ENCODE measurements around the gene PTCD1.
"Not testable (repeated sequence)": the region's sequence is repeated elsewhere in the genome, so short reads cannot be mapped to it uniquely, and the experiment has no call there.

Gene PTCD1

DNA sequence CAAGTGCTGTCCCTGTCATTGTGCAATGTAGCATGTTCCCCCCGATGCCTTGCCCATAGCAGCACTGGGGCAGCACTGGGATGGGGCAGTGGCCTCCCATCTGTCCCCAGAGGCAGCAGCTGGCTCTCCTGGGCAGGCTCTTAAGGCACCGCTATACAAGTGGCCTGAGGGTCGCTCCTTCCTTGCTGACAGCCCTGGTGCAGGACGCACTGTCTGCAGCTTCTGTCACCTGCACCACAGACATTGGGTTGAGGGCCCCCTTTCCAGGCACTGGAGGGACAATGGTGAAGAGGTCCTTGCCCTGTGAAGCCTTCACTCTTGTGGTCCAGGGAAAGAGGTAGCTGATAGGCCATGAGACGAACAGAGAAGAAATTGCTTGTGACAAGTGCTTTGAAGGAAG, 10.7 kb upstream of the PTCD1 start:
- no peak for DNase-seq

DNA sequence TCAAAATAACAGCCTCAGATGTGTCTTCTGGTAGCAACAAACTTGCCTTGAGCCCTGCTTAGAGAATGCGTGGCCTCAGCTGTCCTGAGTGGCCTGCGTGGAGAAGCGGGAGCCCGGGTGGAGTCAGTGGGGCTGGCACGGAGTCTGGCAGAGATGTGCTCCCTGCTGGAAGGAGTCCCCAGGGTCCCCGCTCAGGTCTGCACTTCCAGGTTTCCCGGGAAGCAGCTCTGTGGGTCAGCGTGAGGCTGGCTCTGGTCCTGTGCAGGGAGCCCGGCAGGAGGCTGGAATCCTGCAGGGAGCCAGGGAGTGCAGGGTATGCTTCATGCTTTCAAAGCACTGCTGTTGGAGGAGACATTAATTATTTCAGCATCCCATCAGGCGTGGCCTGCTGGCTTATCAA, 10.3 kb upstream of the PTCD1 start:
- DNase-seq, result no peak

DNA sequence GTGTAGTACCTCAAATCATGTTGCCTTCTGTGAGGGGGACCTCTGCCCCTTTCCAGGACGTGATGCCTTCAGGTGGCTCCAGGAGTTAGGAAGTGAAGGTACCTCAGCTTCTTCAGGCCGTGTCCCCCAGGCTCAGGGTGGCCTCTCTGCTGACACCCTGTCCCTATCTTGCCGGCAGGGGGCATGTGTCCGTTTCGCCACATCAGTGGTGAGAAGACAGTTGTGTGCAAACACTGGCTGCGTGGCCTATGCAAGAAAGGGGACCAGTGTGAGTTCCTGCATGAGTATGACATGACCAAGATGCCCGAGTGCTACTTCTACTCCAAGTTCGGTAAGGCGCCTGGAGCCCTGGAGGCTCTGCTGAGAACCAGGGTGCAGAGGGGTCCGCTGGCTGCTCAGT, 9.3 kb upstream of the PTCD1 start:
- no peak for DNase-seq

DNA sequence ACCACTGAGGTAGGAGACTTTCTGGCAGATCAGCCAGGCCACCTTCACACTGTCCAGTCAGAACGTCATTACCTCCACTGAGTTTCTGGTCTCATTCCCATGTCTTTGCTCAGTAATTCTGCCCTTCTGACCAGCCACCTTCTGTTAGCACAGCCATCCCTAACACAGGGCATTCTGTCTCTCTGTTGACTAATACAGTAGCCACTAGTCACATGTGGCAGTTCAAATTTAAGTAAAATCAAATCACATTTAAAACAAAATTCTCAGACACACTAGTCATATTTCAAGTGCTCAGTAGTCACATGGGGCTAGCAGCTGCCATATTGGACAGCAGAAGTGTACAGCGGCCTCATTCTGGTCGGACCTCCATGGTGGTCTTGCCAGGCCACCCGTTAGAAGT, 7.5 kb upstream of the PTCD1 start:
- DNase-seq, result no peak

DNA sequence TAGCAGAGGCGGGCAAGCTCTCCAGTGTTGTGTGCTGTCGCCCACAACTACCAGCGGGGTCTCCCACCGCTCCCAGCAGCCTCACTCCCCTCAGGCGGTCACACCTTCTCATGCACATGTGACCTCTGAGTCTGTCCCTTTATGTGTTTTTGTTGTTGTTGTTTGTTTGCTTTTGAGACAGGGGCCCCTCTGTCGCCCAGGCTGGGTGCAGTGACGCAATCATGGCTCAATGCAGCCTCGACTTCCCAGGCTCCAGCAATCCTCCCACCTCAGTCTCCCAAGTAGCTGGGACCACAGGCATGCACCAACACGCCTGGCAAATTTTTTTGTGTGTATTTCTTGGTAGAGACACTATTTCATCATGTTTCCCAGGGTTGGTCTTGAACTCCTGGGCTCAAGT, 1.6 kb upstream of the PTCD1 start:
- DNase-seq, result no peak

DNA sequence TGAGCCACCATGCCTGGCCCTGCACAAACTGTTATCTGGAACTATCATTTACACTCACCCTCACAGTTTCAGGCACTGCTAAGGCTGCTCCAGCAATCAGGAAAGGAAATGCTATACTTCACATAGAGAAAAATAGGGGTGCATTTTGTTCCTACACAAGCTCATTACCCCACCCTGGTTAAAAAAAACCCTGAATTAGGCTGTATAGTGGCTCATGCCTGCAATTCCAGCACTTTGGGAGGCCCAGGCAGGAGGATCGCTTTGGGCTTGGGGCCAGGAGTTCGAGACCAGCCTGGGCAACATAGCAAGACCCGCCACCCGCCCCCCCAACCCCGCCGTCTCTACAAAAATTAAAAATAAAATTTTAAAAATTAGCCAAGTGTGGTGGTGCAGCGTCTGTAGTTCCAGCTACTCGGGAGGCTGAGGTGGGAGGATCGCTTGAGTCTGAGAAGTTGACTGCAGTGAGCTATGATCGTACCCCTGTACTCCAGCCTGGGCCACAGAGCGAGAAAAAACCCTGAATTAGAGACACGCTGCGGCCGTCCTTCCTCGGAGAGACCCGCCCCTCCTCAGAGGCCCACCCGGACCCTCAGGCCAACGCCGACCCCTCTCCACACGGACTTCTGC, 539 bp downstream of the PTCD1 start:
- DNase-seq, result no peak

DNA sequence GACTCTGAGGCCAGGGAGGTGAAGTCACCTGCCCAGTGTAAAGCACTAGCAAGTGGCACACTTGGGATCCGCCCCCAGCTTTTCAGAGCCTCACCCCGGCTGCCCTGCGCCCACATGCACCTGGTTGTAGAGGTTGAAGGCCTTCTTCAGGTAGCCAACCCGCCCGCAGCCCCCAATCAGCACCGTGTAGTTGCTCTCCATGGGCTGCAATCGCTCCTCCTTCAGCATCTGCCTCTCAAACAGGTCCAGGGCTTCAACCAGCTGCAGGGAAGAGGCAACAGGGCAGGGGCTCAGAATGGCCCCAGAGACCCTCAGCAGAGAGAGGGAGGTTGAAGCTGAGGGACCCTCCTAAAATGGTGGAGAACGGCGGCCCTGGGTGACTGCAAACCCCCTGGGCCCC, 5.4 kb downstream of the PTCD1 start:
- DNase-seq, result no peak

DNA sequence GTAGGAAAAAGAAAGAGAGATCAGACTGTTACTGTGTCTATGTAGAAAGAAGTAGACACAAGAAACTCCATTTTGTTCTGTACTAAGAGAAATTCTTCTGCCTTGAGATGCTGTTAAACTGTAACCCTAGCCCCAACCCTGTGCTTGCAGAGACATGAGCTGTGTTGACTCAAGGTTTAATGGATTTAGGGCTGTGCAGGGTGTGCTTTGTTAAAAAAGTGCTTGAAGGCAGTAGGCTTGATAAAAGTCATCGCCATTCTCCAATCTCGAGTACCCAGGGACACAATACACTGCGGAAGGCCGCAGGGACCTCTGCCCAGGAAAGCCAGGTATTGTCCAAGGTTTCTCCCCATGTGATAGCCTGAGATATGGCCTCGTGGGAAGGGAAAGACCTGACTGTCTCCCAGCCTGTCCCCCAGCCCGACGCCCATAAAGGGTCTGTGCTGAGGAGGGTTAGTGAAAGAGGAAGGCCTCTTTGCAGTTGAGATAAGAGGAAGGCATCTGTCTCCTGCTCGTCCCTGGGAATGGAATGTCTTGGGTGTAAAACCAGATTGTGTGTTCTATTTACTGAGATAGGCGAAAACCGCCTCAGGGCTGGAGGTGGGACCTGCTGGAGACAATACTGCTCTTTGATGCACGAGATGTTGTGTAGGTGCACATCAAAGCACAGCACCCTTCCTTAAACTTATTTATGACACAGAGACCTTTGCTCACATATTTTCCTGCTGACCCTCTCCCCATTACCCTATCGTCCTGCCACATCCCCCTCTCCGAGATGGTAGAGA, 6.7 kb downstream of the PTCD1 start:
- DNase-seq, result not testable (repeated sequence)

DNA sequence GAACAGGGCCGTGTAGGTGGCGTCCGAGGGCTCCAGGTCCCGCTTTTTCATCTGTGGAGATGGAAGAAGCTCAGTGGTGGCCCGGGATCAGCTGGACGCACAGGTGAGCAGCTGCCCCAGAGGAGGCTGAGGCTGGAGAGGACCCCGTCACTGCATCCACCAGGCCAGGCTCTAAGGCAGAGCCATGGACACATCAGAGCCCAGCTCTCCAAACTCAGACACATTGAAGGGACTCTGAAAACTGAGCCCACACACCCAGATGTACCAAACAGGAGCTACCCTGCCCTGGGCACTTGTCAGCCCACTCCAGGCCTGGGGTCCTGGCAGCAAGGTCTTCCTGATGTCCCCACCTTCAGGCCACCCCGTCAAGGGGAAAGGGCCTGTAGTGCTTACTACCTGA, 8.8 kb downstream of the PTCD1 start:
- DNase-seq, result no peak

DNA sequence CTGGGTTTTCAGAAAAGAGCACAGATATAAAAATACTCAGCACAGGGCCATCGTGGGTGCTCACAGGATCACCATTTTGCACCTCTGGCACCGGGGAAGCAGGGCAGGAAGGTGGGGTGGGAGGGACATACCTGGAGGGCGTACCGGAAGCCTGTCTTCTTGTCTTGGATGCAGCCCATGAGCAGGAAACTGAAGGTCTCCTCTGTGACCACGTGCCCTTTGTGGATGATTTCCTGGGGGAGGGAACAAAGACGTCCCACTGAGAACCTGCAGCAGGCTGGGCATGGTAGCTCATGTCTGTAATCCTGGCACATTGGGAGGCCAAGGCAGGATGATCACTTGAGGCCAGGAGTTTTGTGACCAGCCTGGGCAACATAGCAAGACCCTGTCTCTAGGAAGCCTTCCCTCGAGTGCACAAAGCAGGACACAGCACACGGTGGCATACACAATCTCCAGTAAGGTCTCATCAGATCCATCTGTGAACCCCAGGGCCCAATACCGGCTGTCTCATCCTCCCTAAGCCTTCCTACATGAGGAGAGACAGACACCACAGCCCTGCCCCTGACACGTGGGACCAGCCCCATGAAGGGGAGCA, 9.5 kb downstream of the PTCD1 start:
- no peak for DNase-seq

DNA sequence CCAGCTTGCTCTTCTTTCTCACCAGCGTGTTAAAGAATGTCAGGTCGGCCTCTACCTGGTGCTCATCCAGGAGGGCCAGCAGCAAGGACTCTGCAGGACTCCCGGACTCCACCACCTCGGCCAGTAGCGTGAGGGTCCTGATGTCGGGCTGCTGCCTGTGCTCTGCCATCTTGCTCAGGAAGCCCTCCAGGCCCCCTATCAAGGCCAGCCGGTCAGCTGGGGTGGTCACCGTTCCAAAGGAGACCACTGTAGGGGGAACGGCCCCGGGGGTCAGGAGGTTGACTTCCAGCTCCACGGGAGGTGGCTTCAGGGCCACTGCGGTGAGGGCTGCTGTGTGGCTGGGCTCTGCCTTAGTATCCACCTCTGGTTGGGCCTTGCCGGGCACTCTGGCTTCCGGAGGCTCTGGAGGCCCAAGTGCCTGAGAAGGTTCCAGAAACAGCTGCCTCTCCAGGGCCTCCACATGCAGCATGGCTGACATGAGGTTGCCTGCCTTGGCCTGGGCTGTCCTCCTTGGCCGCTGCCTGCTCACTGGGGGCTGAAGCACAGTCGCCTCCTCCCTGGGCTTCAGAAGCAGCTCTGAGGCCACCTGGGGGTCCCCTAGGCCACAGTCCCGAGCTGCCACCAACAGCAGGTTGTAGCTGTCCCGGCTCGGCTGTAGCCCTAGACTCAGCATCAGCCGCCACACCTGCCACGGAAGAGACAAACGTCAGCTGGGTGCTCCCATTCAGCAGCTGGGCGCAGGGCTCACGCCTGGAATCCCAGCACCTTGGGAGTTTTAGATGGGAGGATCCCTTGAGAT, 13.5 kb downstream of the PTCD1 start:
- no peak for DNase-seq

DNA sequence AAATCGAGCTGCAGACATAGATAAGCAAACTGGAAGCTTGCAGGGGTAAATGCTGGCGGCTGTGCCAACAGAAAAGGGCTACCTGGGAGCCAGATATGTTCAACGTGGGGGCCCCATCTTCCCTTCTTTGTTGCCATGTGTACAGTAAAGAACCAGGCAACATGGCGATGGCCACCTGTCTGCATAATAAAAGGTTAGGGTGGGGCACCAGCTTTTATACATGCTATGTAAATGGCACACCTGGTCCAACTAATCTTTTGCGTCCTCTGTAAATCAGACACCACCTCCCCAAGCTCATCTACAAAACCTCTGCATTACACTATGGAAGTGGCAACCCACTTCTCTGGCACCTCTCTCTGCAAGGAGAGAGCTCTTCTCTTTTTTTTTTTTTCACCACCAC, 16.0 kb downstream of the PTCD1 start:
- no peak for DNase-seq

DNA sequence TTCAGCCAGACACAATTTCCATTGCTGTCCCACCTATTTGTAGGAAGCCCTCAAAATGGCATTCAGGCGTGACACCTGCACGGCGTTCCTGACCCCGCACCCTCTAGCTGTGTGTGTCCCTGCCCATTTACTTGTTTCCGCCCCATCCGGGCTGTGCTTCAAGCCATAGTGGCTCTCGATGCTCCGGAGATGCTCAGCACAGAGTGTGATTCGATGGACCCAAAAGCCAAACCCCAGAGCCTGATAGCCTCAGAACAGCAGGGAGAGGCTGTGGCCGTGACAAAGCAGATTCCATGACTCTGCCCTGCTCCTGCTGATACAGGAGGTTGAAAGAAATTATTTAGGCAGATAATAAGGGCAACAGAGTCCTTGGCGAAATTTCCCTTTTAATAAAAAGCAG, 16.4 kb downstream of the PTCD1 start:
- no peak for DNase-seq

DNA sequence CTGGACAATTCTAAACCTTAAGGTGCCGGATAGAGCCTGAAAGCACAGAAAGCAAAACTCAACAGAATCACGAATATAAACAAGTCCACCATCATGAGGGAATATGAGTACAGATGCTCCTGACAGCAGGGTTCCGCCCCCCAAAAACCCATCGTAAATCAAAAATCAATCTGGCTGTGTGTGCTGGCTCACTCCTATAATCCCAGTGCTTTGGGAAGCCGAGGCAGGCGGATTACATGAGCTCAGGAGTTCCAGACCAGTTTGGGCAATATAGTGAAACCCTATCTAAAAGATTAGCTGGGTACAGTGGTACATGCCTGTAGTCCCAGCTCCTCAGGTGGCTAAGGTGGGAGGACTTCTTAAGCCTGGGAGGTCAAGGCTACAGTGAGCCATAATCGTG, 17.6 kb downstream of the PTCD1 start:
- DNase-seq, result no peak

DNA sequence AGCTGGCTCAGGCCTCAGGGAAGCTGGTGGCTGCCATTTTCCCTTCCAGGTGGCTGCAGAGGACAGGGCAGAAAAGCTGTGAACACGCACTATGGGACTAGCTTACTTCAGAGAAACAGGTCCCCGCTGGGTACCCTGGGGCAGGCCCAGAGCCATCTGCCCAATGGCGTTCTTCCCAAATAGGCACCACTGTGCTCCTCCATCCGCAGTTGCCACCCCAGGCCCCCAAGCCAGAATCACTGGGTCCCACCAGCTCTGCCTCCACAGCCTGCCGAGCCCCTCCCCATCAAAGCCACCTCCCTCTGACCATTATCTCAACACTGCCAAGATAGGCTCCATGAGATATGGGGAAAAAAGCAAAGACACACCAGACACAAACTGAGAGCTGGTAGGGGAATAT, 18.4 kb downstream of the PTCD1 start:
- no peak for DNase-seq

DNA sequence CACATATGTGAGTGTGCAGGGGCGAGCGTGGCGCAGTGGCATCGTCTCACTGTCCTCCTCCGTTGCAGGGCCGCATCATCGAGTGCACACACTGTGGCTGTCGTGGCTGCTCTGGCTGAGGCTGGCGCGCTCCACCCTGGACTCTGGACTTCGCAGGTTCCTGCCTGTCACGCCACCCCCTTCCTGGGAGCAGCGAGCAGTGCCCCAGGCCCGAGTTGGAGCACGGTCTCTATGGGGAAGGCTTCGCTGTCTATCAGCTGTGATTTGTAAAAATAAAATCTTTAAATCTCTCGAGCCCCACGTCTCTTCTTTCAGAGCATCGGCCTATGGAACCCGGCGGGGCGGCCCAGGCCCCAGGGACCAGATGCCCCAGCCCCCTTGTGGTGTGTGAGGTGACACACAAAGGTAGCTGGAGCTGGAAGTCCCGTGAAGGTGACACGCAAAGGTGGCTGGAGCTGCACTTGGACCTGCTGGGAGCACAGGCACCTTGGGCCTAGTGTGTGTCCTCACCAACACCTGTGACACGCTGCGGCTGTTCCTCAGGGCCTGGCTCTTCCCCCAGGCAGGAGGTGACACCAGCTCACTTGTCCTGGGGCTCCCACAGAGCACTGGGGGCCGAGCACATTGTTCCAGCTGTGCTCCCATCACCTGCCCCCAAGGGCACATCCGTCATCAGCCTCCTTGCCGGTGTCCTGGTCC, 19.1 kb downstream of the PTCD1 start:
- no peak for DNase-seq

DNA sequence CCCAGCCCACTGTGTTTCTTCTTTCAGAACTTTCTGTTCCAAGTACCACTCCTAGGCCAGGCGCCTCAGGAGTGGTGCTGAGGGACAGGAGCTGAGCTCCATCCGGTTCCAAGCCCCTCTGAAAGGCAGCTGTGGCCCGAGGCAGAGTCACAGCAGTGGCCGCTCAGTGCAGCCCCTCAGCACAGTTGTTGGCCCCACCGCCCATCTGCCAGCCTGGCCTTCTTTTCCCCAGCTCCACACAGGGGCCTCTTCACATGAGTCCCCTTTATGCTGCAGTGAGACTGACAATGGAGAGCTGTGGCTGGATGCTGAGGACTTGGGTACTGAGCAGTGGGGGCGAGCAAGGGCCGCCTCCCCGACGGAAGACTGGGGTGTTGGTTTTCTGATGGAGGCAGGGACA, 20.3 kb downstream of the PTCD1 start:
- no peak for DNase-seq

DNA sequence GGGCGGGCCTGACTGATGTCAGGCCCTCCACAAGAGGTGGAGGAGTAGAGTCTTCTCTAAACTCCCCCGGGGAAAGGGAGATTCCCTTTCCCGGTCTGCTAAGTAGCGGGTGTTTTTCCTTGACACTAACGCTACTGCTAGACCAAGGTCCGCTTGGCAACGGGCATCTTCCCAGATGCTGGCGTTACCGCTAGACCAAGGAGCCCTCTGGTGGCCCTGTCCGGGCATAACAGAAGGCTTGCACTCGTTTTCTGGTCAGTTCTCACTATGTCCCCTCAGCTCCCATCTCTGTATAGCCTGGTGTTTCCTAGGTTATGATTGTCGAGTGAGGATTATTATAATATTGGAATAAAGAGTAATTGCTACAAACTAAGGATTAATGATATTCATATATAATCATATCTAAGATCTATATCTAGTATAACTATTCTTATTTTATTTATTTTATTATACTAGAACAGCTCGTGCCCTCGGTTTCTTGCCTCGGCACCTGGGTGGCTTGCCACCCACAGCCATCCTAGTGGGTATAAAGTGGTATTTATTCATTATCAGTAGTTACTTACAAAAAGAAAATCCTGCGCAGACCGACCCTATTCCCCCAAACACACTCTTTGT, 23.0 kb downstream of the PTCD1 start:
- DNase-seq, result peak; percentile 21

DNA sequence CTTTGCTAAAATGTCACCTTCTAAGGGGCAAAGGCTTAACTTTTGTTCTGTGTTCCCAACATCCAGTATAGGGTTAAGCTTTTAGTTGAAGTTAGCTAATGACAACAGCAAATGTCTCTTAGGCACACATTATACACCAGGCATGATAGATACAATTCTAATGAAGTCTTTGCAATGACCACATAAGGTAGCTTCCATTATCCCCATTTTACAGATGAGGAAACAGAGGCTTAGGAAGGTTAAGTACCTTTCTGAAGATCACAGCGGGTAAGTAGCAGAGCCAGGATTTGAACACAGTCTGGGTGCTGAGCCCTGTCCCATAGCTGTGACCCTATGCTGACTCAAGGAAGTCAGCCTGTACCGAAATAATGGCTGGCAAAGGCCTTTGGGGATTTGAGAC, 28.0 kb downstream of the PTCD1 start:
- DNase-seq, result no peak

DNA sequence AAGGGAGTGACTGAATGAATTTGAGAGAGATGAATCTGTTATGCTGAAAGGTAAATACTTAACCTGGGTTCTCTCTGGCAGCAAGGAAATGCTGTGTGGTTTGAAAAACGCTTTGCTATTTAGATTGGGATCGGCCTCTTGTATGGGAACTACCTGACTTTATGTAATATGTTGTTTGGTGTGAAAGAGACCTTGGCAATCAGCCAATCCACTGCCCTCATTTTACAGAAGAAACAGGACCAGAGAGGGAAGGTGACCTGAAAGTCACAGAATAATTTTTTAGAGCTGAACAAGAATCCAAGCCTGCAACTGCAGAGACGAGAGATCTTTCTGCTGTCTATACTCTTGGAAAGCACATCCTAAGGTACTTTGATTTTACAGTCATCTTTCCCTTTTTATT, 28.8 kb downstream of the PTCD1 start:
- DNase-seq, result no peak

DNA sequence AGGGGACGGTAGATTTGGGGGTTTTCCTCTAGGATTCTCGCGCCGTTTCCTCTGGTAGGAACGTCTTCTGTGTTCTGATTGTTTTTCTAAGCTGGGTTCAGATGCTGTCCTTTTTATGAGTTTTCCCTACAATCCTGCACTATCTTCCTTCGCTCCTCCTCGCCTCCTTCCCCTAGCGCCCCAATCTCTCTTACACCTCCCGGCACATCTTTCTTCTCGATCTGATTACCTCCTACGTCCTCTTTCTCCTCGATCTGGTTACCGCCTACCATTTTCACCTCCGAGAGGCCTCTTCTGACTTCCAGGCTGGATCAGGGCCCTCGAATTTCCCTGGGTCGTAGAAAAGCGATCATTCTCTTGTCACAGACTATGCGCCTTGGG, 29.4 kb downstream of the PTCD1 start:
- DNase-seq, result no peak

DNA sequence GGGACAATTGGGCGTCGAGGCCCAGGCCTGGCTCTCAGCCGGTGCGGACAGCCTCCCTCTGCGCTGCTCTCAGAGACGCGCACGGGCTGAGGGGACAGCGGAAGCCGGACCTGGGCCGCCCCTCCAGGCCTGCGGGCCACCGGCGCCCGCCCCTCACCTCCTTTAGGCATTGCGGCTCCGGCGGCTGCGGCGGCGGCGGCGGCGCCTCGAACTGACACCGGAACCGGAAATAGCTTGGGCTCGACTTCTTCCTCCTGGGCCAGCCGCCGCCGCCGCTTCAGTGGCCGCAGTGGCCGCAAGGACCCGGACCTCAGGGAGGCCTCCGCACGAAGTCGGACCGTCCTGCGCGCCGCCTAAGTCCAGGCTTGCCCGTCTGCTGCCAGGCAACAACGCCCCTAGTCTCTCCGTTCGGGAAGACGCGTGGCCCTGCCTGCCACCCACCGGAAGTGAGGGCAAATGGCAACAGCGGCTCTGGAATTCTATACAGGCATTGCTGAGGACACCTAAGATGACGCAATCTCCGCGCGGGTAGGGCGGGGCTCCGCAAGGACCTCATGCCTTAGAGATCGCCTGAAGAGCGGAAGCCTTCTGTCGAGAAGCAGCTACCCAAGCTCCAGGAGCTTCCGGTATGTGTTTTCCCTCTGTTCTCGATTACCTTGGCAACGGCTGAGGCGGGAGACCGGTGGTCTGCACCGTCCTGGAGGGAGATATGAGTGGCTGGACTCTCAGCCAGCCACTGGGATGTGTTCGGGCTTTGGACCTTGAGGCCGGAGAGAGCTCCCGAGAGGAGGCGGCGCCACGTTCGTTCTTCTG, 30.0 kb downstream of the PTCD1 start, which contains the start of the genes BUD31 and PDAP1:
Gene BUD31 (plus strand): TSS at position 591 of the 813 bp plus-strand sequence. CDS start 2,124 bp downstream, outside the sequence.
Gene PDAP1 (minus strand): TSS at position 219 of the 813 bp plus-strand sequence. CDS start 49 bp downstream, at position 170.
- peak; percentile 95 for DNase-seq
